OCI-LY3 (cell line): Measurements from ENCODE around the gene WNK4.

Source experiments
- H2AFZ ChIP-seq: fragments of 200-600, 300-600 bp; shearing (Covaris generic); 2 replicates; pipeline ENCODE4 v1.6.0; 2014; ENCODE audit warnings: antibody characterized with exemption, low read depth, low read length
- H3K27ac ChIP-seq: fragments of 200-600, 300-600 bp; sonication (generic); 2 replicates; pipeline ENCODE4 v1.5.1; 2014; ENCODE audit warnings: mild to moderate bottlenecking, low read length, moderate library complexity, mixed read lengths
- H3K27me3 ChIP-seq: fragments of 200-600, 300-600 bp; sonication (generic); 2 replicates; pipeline ENCODE4 v1.6.1; 2014; ENCODE audit warnings: low read depth, low read length, mixed read lengths
- H3K36me3 ChIP-seq: fragments of 200-600, 300-600 bp; sonication (generic); replicated peaks from 2 replicates; pipeline ENCODE3; 2014; ENCODE audit warnings: low read depth, low read length, mixed read lengths
- H3K4me1 ChIP-seq: fragments of 300-600, 200-600 bp; sonication (generic); 2 replicates; pipeline ENCODE4 v1.6.1; 2014; ENCODE audit warnings: low read length, mixed read lengths
- H3K4me2 ChIP-seq: fragments of 200-600, 300-600 bp; sonication (generic); 2 replicates; pipeline ENCODE4 v1.6.1; 2014; ENCODE audit warnings: low read length, mixed read lengths
- H3K4me3 ChIP-seq: fragments of 300-600, 200-600 bp; sonication (generic); 2 replicates; pipeline ENCODE4 v1.5.1; 2014; ENCODE audit warnings: antibody characterized with exemption, mild to moderate bottlenecking, low read length, moderate library complexity
- H3K79me2 ChIP-seq: fragments of 300-600, 200-600 bp; shearing (Covaris generic); 2 replicates; pipeline ENCODE4 v1.6.1; 2014; ENCODE audit warnings: mild to moderate bottlenecking, low read length, mixed read lengths
- H3K9ac ChIP-seq: fragments of 300-600, 200-600 bp; shearing (Covaris generic); 2 replicates; pipeline ENCODE4 v1.6.0; 2014; ENCODE audit warnings: mild to moderate bottlenecking, low read length, moderate library complexity
- H3K9me3 ChIP-seq: fragments of 200-600, 300-600 bp; shearing (Covaris generic); 2 replicates; pipeline ENCODE4 v1.6.1; 2014; ENCODE audit warnings: low read length, mixed read lengths; ENCODE audit not compliant: insufficient read depth
- H4K20me1 ChIP-seq: fragments of 200-600, 300-600 bp; sonication (generic); 2 replicates; pipeline ENCODE4 v1.6.1; 2016; ENCODE audit warnings: low read length, mixed read lengths; ENCODE audit not compliant: insufficient read depth
- EZH2phosphoT487 ChIP-seq: fragments of 200-600 bp; shearing (Covaris generic); IDR thresholded peaks from 2 replicates; pipeline ENCODE4 v1.6.1; 2018; ENCODE audit warnings: antibody characterized with exemption, mixed run types, low read depth
- TF ChIP-seq, protein P1 (sequence below): fragments of 200-600, 300-600 bp; sonication (generic); IDR thresholded peaks from 2 replicates; pipeline ENCODE4 v1.5.1; 2014; ENCODE audit warnings: antibody characterized with exemption, low read length, low read depth

Gene WNK4

GRCh38 chr17:42795465-42795864 is 15.1 kb downstream of the WNK4 start:
- Histone ChIP-seq H3K27me3 (no peaks in the 10 kb centered on the region), H3K36me3 (no peaks in the 10 kb centered on the region), H3K4me3 (no peak overlapping the region), H3K9ac (no peak overlapping the region), H3K4me2 (no peak overlapping the region), H2AFZ (no peak overlapping the region), H3K79me2 (no peaks in the 10 kb centered on the region), H3K27ac (no peak overlapping the region), H4K20me1 (no peaks in the 10 kb centered on the region), H3K4me1 (peaks cover 6% of the 10 kb centered on the region), H3K9me3 (no peaks in the 10 kb centered on the region)
- TF ChIP-seq, protein P1, sequence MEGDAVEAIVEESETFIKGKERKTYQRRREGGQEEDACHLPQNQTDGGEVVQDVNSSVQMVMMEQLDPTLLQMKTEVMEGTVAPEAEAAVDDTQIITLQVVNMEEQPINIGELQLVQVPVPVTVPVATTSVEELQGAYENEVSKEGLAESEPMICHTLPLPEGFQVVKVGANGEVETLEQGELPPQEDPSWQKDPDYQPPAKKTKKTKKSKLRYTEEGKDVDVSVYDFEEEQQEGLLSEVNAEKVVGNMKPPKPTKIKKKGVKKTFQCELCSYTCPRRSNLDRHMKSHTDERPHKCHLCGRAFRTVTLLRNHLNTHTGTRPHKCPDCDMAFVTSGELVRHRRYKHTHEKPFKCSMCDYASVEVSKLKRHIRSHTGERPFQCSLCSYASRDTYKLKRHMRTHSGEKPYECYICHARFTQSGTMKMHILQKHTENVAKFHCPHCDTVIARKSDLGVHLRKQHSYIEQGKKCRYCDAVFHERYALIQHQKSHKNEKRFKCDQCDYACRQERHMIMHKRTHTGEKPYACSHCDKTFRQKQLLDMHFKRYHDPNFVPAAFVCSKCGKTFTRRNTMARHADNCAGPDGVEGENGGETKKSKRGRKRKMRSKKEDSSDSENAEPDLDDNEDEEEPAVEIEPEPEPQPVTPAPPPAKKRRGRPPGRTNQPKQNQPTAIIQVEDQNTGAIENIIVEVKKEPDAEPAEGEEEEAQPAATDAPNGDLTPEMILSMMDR, result no peak
- TF ChIP-seq EZH2phosphoT487, result no peak

GRCh38 chr17:42796066-42796758 is 15.8 kb downstream of the WNK4 start:
- Histone ChIP-seq H4K20me1 (no peaks in the 10 kb centered on the region), H3K27ac (no peak overlapping the region), H3K9me3 (no peaks in the 10 kb centered on the region), H3K4me3 (no peak overlapping the region), H2AFZ (no peak overlapping the region), H3K4me1 (peaks cover 6% of the 10 kb centered on the region), H3K27me3 (no peaks in the 10 kb centered on the region), H3K36me3 (no peaks in the 10 kb centered on the region), H3K4me2 (no peak overlapping the region), H3K79me2 (no peaks in the 10 kb centered on the region), H3K9ac (no peak overlapping the region)
- TF ChIP-seq, protein P1, result no peak
- TF ChIP-seq EZH2phosphoT487, result no peak

- H3K9me3 ChIP-seq, result no peaks in the 10 kb centered on the region
- H3K4me3 ChIP-seq, result peak overlapping the region; percentile 94
- peaks cover 6% of the 10 kb centered on the region for H3K4me1 ChIP-seq
- TF ChIP-seq, protein P1, result no peak
- TF ChIP-seq EZH2phosphoT487, result no peak
- no peak overlapping the region for H2AFZ ChIP-seq
- no peaks in the 10 kb centered on the region for H3K36me3 ChIP-seq
- H3K79me2 ChIP-seq, result no peaks in the 10 kb centered on the region
- no peak overlapping the region for H3K9ac ChIP-seq
- H3K27me3 ChIP-seq, result no peaks in the 10 kb centered on the region
- H3K4me2 ChIP-seq, result peak overlapping the region; percentile 68
- H4K20me1 ChIP-seq, result no peaks in the 10 kb centered on the region
- H3K27ac ChIP-seq, result no peak overlapping the region
Observed at GRCh38 chr17:42797067-42798007, 16.9 kb downstream of the WNK4 start.

DNA sequence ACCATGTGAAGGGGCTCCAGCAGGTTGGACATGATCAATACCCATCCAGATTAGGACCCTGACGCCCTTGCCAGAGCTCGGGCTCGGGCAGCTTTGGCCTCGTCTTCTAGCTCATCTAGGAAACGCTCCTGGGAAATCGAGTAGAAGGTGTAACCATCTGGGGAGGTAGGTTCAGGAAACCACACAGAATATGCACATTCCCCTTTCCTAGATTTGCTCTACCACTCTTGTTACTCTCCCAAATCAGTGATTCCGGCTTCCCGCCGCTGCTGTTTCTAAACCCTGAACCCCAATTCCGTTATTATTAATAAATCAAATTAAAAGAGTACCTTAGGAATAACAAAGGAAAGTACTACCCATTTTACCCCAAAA is 17.6 kb downstream of the WNK4 start:
- Histone ChIP-seq H4K20me1 (no peaks in the 10 kb centered on the region), H3K4me2 (peak overlapping the region; percentile 68), H2AFZ (peak overlapping the region; percentile 91), H3K9ac (peak overlapping the region; percentile 70), H3K9me3 (no peaks in the 10 kb centered on the region), H3K36me3 (no peaks in the 10 kb centered on the region), H3K4me3 (peak overlapping the region; percentile 94), H3K79me2 (no peaks in the 10 kb centered on the region), H3K4me1 (peaks cover 6% of the 10 kb centered on the region), H3K27me3 (no peaks in the 10 kb centered on the region), H3K27ac (no peak overlapping the region)
- TF ChIP-seq, protein P1, result no peak
- no peak for TF ChIP-seq EZH2phosphoT487
